Neural crest cell (in vitro differentiated cells): Measurements from ENCODE around the gene NRIP3. TPM values are rescaled to one million over a fixed set of nuclear protein-coding genes. Genes with fewer than 3 reads are reported as not detected.
"Not testable (repeated sequence)": the region's sequence is repeated elsewhere in the genome, so short reads cannot be mapped to it uniquely, and the experiment has no call there.

Source experiments
- DNase-seq: peaks from one replicate; pipeline ENCODE4 v3.0.0; 2021; ENCODE audit warnings: low read depth, mixed read lengths, low spot score
- H3K27ac Mint-ChIP-seq: one replicate; pipeline ENCODE4 v1.8.0; 2021; ENCODE audit warnings: mild to moderate bottlenecking, mixed read lengths; ENCODE audit not compliant: unreplicated experiment
- H3K27me3 Mint-ChIP-seq: 2 replicates; pipeline ENCODE4 v1.8.0; 2021; ENCODE audit warnings: low read depth, mild to moderate bottlenecking, mixed read lengths
- H3K36me3 Mint-ChIP-seq: 2 replicates; pipeline ENCODE4 v1.8.0; 2021; ENCODE audit warnings: low read depth, mild to moderate bottlenecking, mixed read lengths
- H3K4me1 Mint-ChIP-seq: 2 replicates; pipeline ENCODE4 v1.8.0; 2021; ENCODE audit warnings: mixed read lengths
- H3K4me3 Mint-ChIP-seq: one replicate; pipeline ENCODE4 v1.8.0; 2021; ENCODE audit warnings: mild to moderate bottlenecking, mixed read lengths
- H3K9me3 Mint-ChIP-seq: 2 replicates; pipeline ENCODE4 v1.8.0; 2021; ENCODE audit warnings: mixed read lengths
- total RNA-seq: library from RNA; stranded (reverse); gene quantifications from 2 replicates; pipeline ENCODE4 v1.2.1, GENCODE V29; 2021
- TF ChIP-seq, protein P1 (sequence below): fragments of 200-600 bp; sonication (generic); conservative IDR thresholded peaks from 2 replicates; pipeline ENCODE4 v1.5.0; 2021; ENCODE audit warnings: antibody characterized with exemption, mild to moderate bottlenecking

NRIP3 gene
- total RNA-seq, 1 donor from 2014 or later = 2.1 TPM

- Mint-ChIP-seq H3K9me3 (no peaks in the 10 kb centered on the region), H3K36me3 (peaks cover 5% of the 10 kb centered on the region), H3K27ac (no peak overlapping the region), H3K4me1 (peaks cover 5% of the 10 kb centered on the region), H3K27me3 (no peaks in the 10 kb centered on the region), H3K4me3 (no peak overlapping the region)
- no peak for DNase-seq
- TF ChIP-seq, protein P1, sequence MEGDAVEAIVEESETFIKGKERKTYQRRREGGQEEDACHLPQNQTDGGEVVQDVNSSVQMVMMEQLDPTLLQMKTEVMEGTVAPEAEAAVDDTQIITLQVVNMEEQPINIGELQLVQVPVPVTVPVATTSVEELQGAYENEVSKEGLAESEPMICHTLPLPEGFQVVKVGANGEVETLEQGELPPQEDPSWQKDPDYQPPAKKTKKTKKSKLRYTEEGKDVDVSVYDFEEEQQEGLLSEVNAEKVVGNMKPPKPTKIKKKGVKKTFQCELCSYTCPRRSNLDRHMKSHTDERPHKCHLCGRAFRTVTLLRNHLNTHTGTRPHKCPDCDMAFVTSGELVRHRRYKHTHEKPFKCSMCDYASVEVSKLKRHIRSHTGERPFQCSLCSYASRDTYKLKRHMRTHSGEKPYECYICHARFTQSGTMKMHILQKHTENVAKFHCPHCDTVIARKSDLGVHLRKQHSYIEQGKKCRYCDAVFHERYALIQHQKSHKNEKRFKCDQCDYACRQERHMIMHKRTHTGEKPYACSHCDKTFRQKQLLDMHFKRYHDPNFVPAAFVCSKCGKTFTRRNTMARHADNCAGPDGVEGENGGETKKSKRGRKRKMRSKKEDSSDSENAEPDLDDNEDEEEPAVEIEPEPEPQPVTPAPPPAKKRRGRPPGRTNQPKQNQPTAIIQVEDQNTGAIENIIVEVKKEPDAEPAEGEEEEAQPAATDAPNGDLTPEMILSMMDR = no peak
Observed at GRCh38 chr11:9016916-9017642, 13.3 kb upstream of the NRIP3 start.

- TF ChIP-seq, protein P1 = peak; percentile 82
- peaks cover 5% of the 10 kb centered on the region for H3K4me1 Mint-ChIP-seq
- peak; percentile 48 for DNase-seq
- no peak overlapping the region for H3K27ac Mint-ChIP-seq
- no peak overlapping the region for H3K4me3 Mint-ChIP-seq
- peaks cover 4% of the 10 kb centered on the region for H3K9me3 Mint-ChIP-seq
- peaks cover 6% of the 10 kb centered on the region for H3K27me3 Mint-ChIP-seq
- H3K36me3 Mint-ChIP-seq = peaks cover 2% of the 10 kb centered on the region
Observed at GRCh38 chr11:9015677-9016076, 11.9 kb upstream of the NRIP3 start.

GRCh38 chr11:9014826-9015225, 11.0 kb upstream of the NRIP3 start:
- no peak for DNase-seq
- peaks cover 5% of the 10 kb centered on the region for H3K4me1 Mint-ChIP-seq
- H3K27ac Mint-ChIP-seq = no peak overlapping the region
- peaks cover 2% of the 10 kb centered on the region for H3K36me3 Mint-ChIP-seq
- H3K9me3 Mint-ChIP-seq = peaks cover 9% of the 10 kb centered on the region
- no peak overlapping the region for H3K4me3 Mint-ChIP-seq
- peaks cover 15% of the 10 kb centered on the region for H3K27me3 Mint-ChIP-seq
- TF ChIP-seq, protein P1 = no peak

- peaks cover 27% of the 10 kb centered on the region for H3K27me3 Mint-ChIP-seq
- TF ChIP-seq, protein P1 = no peak
- H3K27ac Mint-ChIP-seq = no peak overlapping the region
- H3K9me3 Mint-ChIP-seq = peaks cover 9% of the 10 kb centered on the region
- H3K36me3 Mint-ChIP-seq = peaks cover 2% of the 10 kb centered on the region
- no peak for DNase-seq
- H3K4me1 Mint-ChIP-seq = peaks cover 5% of the 10 kb centered on the region
- H3K4me3 Mint-ChIP-seq = no peak overlapping the region
Observed at GRCh38 chr11:9013373-9013772, 9.6 kb upstream of the NRIP3 start.

DNA sequence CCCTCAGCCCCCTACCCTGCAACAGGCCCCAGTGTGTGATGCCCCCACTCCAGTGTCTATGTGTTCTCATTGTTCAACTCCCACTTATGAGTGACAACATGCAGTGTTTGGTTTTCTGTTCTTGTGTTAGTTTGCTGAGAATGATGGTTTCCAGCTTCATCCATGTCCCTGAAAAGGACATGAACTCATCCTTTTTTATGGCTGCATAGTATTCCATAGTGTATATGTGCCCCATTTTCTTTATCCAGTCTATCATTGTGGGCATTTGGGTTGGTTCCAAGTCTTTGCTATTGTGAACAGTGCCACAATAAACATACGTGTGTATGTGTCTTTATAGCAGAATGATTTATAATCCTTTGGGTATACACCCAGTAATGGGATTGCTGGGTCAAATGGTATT, 5.7 kb upstream of the NRIP3 start:
- H3K9me3 Mint-ChIP-seq, H3K27ac Mint-ChIP-seq, H3K4me3 Mint-ChIP-seq, DNase-seq, H3K4me1 Mint-ChIP-seq, H3K36me3 Mint-ChIP-seq: not testable (repeated sequence)
- peaks cover 65% of the 10 kb centered on the region for H3K27me3 Mint-ChIP-seq

- Mint-ChIP-seq H3K27me3 (peaks cover 65% of the 10 kb centered on the region), H3K4me1 (peaks cover 8% of the 10 kb centered on the region), H3K36me3 (peaks cover 2% of the 10 kb centered on the region), H3K27ac (no peak overlapping the region), H3K9me3 (peaks cover 9% of the 10 kb centered on the region), H3K4me3 (no peak overlapping the region)
- DNase-seq = no peak
- TF ChIP-seq, protein P1 = no peak
Observed at GRCh38 chr11:9008661-9009060, 4.9 kb upstream of the NRIP3 start.
